Activated naive CD4-positive, alpha-beta T cell (primary cell): ENCODE data around the gene SLC25A39.
A peak's percentile ranks its signal among the peaks of the same experiment; 100 is the strongest.
"Not testable (repeated sequence)": the region's sequence is repeated elsewhere in the genome, so short reads cannot be mapped to it uniquely, and the experiment has no call there.

ENCODE experiments used
- DNase-seq, 4 experiments: peaks; one replicate each; lab custom pipeline; 2025; lab: John Stamatoyannopoulos, UW

SLC25A39 gene, protein sequence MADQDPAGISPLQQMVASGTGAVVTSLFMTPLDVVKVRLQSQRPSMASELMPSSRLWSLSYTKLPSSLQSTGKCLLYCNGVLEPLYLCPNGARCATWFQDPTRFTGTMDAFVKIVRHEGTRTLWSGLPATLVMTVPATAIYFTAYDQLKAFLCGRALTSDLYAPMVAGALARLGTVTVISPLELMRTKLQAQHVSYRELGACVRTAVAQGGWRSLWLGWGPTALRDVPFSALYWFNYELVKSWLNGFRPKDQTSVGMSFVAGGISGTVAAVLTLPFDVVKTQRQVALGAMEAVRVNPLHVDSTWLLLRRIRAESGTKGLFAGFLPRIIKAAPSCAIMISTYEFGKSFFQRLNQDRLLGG

DNA sequence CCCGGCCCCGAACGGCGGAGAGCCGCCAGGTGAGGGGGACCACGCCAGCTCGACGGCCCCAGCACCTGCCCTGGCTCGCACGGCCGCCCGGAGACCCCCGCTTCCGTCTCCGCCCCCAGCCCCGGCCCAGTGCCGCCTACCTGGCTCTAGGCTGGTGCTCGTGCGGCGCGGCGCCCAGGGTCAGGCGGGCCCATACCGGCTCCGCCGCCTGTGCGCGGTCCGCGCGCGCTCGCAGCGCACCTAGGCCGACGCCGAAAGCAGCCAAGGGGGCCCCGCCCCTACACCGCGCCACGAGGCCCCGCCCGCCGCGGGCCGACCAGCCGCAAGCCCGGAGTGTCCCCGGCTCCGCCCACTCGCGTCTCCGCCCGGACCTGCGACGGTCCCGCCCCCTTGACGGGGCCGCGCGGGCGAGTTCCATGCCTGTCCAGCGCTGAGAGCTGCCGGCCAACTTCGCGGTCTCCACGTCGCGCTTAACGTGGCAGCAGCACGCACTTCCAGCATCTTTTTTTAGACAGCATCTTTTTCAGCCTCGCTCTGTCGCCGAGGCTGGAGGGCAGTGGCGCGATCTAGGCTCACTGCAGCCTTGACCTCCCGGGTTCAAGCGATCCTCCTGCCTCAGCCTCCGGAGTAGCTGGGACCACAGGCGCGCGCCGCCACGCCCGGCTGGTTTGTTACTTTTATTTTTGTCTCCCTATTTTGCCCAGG lies at the start of gene SLC25A39:
Gene SLC25A39 (minus strand): TSS at position 253 of the 705 bp plus-strand sequence. CDS start 1,261 bp downstream, outside the sequence.
- DNase-seq, result peak; percentile 74 to 94 (median 84)

DNA sequence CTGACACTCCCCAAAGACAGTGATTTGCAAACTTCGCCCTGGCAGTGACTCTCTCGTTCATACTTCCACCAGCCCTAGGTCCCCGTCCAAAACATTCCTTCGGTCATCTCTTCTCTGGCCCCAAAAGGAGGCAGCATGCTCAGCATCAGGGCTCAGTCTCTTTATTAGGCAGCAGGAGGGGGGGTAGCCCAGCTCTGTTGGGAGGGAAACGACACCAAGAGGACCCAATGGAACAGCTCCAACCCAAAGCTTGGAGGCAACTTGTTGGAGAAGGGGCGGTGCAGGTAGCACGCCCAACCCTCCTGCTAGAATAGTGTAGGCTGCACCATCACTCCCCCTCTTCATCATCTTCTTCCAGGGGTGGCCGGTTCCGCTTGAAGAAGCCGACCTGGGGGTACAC lies 47.4 kb upstream of the SLC25A39 start:
- no peak for DNase-seq

DNA sequence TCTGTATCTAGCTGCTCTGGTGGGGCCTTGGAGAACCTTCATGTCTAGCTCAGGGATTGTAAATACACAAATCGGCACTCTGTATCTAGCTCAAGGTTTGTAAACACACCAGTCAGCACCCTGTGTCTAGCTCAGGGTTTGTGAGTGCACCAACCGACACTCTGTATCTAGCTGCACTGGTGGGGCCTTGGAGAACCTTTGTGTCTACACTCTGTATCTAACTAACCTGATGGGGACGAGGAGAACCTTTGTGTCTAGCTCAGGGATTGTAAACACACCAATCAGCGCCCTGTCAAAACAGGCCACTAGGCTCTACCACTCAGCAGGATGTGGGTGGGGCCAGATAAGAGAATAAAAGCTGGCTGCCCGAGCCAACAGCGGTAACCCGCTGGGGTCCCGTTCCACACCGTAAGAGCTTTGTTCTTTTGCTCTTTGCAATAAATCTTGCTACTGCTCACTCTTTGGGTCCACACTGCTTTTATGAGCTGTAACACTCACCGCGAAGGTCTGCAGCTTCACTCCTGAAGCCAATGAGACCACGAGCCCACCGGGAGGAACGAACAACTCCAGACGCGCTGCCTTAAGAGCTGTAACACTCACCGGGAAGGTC lies 44.9 kb upstream of the SLC25A39 start:
- DNase-seq, result not testable (repeated sequence)

DNA sequence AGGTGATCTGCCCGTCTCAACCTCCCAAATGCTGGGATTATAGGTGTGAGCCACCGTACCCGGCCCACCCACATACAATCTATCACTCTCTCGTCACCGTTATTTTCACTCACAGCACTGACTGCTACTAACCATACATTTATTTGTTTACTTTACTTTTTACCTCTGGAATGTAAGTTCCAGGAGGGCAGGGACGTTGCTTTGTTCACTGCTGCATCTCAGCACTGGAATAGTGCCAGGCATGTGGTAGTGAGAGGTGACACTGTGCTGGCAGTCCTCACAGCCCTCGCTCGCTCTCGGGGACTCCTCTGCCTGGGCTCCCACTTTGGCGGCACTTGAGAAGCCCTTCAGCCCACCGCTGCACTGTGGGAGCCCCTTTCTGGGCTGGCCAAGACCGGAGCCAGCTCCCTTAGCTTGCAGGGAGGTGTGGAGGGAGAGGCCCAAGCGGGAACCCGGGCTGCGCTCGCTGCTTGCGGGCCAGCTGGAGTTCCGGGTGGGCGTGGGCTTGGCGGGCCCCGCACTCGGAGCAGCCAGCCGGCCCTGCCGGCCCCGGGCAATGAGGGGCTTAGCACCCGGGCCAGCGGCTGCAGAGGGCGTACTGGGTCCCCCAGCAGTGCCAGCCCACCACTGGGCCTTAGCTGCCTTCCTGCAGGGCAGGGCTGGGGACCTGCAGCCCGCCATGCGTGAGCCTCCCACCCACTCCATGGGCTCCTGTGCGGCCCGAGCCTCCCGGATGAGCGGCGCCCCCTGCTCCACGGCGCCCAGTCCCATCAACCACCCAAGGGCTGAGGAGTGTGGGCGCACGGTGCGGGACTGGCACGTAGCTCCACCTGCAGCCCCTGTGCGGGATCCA lies 44.0 kb upstream of the SLC25A39 start:
- not testable (repeated sequence) for DNase-seq

DNA sequence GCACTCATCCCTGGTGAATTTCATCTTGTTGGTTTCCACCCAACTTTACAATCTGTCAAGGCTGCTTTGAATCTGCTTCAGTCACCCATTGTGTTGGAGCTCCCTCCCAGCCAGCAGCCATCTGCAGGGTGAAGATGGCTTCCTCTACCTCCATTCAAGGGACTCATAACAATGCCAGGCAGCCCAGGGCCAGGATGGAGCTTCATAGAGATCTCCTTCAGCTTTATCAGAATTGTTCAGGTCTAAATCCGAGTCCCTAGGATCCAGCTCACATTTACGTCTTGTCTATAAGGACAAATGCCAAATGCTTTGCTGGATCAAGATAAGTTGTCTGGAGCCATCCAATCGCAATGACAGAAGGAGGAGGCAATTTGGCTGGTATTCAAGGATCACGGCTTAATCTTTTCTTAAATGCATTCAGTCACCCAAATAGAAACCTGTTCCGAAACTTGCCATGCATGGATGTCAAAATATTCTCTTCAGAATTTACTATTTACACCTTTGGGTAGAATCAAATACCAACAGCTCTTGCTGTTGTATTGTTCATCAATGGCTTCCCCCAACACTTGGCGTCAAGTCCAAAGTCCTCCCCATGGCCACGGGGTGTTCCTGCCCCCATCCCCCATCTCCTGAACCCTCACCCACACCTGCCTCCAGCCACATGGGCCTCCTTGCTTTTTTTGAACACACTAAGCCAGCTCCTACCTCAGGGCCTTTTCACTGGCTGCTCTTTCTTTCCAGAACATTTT lies 42.8 kb upstream of the SLC25A39 start:
- DNase-seq, result no peak

DNA sequence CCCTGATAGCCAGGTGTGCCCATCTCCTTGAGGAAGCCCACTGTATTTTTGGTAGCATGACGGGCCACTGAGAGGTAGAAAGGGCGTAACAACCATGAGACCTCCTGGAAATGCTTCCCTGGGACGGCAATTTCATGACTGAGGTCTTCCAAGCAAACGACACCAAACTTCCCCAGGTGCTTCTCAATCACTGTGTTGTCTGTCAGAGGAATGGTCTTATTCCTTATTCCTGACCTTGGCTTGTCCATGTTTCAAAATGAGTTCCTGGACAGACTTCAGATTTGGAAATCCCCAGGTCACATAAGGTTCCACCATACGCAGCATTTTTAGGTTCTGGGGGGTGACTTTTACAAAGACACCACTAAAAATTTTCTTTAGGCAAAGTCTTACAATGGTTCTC lies 40.4 kb upstream of the SLC25A39 start:
- not testable (repeated sequence) for DNase-seq

DNA sequence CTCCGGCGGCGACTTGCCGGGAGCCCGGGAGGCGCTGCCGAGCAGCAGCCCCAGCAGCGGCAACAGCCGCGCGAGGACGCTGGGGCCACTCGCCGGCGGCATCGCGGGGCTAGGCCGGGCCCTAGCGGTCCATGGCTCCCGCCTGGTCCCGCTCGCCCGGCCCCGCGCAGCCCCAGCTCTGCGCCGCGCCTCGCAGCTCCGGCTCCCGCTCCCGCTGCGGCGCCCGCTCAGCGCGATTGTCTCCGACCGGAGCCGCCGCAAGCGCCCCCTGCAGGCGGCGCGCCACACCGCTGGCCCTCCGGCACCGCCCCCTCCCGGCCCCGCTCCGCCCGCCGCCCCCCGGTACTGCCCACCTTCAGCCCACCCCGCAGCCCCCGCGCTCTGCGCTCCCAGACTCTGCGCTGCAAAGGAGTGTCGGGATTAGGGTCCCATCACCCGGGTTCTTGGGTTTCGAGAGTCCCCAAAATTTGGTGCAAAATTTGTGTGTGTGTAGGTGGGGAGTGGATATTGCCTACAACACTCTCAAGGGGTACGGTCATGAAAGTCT lies 39.1 kb upstream of the SLC25A39 start, which contains the start of gene FAM171A2:
Gene FAM171A2 (minus strand): TSS at position 241 of the 547 bp plus-strand sequence. CDS start 139 bp downstream, at position 102.
- peak in 3 of 4 experiments; percentile 30 to 66 (median 31) for DNase-seq

DNA sequence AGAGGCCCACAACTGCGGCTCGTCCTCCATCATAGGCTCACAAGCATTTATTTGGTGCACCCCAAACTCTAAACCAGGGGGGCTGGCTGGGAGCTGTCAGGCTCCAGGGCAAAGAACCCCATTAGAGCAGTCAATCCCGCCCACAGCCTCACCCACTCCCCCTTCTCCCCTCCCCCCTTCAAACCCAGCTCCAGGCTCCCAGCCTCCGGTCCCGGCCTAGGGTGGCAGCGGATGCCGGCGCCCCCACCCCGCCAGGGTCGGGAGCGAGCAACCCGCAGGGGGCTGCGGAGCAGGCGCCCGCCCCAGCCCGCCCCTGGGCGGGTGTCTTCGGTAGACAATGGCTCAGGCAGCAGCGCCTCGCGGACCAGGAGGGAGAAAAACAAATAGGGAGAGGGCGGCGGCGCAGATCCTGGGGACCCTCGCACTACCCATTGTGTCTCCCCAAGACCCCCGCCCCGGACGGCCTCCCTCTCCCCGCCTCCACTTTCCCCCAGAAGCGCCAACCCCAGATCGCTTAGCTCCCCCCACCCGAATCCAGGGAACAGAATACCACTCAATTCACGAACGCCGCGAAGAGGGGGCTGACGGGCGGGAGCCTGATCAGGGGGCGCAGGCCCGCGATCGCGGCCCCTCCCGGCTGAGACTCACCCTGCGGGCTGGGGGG lies 38.5 kb upstream of the SLC25A39 start:
- DNase-seq, result peak in 1 of 4 experiments; percentile 12

DNA sequence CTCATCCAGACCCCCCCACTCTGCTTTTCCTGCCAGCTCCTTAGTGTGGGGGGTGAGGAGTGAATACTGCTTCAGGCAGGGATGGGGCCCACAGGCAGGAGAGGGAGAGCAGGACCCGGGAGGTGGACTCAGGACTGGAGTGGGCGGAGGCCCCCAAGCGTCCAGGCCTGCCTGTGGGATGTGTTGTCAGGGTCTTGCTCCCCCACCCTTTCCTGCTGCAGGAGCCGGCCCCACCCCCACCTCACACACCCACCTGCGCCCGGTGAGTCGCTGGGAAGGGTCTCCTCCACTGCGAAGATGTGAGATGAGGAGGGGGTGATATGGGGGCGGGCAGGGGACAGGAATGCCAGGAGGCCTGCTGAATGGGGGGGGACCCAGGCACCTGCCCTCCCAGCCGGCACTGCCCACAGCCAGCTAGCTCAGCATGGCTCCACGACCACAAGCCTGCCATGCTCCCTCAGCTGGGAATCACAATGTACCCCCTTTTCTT lies 37.9 kb upstream of the SLC25A39 start:
- no peak for DNase-seq

DNA sequence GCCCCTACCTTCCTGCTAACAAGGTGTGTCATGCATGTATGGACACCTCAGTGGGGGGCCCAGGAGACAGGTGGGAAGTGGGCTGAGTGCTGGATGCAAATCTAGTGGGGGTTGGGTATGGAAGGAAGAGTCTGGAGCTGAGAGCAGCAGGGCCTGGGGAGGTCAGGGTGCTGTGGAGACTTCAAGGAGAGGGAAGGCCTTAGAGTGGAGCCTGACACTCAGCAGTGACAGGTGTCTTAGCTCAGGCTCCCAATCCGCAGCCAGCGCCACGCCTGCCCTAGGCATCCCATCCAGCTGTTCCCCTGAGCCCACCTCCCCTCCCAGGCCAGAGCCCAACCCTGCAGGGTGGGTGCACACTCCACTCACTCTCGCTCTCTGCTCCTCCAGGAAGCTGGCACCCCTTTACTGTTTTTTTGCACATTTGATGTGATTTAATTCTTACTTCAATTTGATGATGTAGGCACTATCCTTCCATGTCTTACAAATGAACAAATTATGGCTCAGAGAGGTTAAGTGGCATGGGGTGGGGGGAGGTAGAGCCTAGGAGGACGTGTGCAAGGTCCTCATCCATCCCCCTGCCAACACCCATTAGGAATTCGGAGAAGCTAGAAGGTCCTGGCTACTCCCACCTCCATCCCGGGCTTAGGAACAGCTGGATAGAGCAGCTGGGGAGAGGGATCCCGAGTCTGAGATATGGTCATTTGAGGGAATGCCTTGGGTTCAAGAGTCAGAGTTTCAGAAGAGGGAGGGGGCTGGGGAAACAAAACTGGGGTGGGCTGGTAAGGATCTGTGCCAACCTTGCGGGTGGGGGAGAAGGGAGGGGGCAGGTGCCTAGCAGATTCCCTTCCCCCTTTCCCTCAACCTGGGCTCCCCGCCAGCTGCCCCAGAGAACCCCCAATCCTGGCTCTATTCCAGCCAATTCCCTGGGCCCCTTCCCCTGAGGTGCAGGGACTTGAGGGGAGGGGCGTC lies 37.0 kb upstream of the SLC25A39 start:
- DNase-seq, result no peak

DNA sequence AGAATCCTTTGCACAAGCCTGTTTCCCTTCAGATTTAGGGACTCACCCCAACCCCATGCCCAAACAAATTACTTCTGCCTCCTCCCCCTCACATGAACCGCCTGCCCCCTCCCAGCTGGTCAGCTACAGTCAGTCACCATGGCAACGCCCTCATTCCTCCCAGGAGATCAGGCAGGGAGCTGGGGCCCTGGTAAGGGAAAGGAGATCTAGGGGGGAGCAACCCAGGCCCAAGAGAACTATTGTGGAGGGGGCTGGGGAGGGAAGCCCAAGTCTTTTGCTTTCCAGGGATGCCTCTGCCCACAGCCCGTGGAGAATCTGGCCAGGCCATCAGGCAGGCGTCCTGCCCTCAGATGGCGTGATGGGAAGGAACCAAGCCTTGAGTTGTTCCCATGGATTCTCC lies 36.2 kb upstream of the SLC25A39 start:
- DNase-seq, result no peak

DNA sequence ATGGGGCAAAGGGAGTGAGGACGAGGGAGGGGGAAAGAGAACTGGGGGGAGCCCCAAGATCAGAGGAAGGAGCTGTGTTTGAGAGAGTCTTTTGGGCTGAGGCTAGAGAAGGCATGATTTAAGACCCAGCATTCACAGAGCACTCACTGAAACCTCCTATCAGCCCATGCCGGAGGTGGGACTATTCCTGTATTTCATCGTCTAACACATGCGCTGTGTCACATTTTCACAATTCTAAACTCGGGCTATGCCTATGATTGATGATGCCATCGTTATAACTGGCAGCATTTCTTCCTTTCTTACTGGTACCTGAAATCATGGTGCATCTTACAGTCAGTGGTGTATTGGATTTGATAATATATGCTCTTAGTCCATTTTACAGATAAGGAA lies 35.5 kb upstream of the SLC25A39 start:
- no peak for DNase-seq

DNA sequence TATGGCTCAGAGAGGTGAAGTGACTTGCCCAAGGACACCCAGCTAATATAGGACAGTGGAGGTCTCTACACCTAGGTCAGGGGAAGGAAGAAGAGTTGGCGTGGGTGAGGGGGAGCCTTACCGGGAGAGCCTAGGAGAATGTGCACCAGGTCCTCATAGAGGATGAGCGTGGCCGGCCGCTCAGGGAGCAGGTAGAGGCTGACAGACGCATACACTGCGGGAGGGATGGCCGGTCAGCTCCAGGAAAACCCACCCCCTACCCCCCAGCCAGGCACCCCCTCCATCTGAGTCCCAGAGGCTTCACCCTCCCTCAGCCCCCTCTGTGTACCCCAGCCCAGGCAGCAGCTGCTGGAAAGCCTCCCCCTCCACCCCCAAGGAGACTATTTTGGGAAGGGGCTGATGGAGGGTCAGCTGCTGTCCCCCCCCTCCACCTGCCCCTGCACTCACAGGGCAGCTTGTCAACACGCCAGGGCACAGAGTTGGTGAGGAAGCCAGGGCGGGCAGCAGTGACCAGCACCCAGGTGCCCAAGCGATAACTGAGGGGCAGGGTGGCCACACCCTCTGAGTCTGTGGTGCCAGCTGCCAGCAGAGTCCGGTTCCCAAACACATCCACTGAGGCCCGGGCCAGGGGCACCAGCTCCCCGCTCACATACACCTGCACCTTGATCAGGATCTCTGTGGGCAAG lies 35.0 kb upstream of the SLC25A39 start:
- no peak for DNase-seq

DNA sequence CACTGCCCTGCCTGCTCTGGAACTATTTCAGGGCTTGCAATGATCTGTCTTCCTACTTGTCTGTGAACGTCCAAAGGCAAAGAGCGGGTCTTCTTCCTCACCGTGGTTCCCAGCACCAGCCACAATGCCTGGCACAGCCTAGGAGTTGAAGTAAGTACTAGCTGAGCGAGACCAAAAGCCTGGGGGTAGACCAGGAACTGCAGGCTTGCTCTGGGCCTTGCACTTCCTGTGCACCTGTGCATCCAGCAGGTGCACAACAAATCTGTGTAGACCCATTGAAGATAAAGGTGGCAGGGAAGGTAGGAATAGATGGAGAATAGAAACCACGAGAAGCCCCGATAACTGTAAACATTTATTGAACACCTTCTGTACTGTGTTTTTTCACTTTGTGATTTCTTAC lies 34.4 kb upstream of the SLC25A39 start:
- no peak for DNase-seq

DNA sequence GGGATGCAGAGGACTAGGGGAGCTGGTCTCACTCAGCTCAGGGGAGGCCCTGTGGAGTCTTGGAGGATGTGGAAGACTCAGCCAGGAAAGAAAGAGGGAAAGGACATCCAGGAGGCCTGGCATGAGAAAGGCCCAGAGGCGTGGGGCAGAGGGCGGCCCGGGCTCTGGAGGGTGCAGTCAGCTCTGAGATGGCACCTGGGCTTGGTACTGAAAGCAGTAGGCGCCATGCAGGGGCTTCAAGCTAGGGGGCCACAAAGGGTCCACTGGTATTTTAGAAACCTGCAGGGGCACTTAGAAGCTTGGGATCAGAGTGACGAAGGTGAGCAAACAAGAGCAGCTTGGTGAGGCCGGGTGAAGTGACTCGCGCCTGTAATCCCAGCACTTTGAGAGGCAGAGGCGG lies 33.4 kb upstream of the SLC25A39 start:
- DNase-seq, result no peak

DNA sequence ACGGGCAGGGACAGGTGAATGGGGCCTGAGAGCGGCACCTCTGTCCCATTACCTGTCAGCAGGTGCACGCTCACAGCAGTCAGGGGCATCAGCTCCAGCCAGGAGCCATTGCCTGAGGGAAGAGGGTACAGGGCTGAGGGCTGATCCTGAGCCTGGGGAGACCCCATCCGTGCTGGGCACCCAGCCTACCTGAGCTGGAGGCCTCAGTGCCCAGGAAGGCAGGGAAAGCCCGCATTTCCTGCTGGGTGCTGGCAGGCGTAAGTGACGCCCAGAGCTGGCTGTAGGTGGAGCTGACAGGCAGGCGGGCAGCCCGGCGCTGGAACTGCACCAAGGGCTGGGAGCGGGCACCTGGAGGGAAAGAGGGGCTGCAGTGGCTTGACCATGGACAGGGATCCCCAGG lies 31.6 kb upstream of the SLC25A39 start:
- DNase-seq, result no peak

DNA sequence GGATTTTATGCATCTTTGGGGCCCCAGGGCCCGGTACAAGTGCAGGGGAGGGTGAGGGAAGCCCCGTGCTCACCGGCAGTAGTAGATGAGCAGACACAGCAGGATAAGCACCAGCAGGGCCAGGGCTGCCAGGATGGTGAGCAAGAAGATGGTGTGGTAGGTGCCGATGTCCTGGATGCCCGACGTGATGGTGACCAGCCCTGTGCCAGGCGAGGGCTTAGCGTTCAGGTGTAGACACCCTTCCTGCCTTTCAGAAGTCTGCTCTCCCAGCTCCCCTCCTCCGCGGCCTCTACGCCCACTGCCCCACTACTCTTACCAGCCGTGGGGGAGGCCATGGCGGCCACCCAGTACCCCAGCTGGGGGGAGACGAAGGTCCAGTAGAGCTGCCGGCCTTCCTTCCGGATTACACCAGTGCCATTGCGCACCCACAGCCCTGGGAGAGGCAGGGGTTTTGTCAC lies 31.0 kb upstream of the SLC25A39 start:
- DNase-seq, result no peak
